IMR-90 (cell line): ENCODE measurements around the gene MAGI1. TPM values are rescaled to one million over a fixed set of nuclear protein-coding genes. Genes with fewer than 3 reads are reported as not detected.

Experiments
- ATAC-seq: fragments of 200-7000 bp; cut with Tn5 transposase; 2 replicates; pipeline ENCODE4 v1.9.1; 2020; ENCODE audit warnings: low read depth, mild to moderate bottlenecking, moderate library complexity
- BruUV-seq: library from RNA; stranded (reverse); fragments of 400-500 nt; replicated peaks from 2 replicates; lab custom pipeline; 2021; lab: Mats Ljungman, UMichigan
- CTCF ChIA-PET: fragments of 300-600 bp; formaldehyde crosslinking; extraction: SDS; loops from one replicate; lab custom pipeline; 2021; ENCODE audit warnings: antibody characterized with exemption; lab: Yijun Ruan, JAX
- POLR2A ChIA-PET: fragments of 300-600 bp; sonication (Branson Sonifier 250); formaldehyde crosslinking; loops from one replicate; lab custom pipeline; 2022; ENCODE audit warnings: antibody characterized with exemption; ENCODE audit not compliant: unreplicated experiment; lab: Charles Lee
- DNase-seq: peaks from one replicate; pipeline ENCODE4 v3.0.0; 2013
- H2AFZ ChIP-seq: replicated peaks from 2 replicates; pipeline ENCODE3; 2013; ENCODE audit warnings: low read length, mild to moderate bottlenecking; ENCODE audit not compliant: poor library complexity
- H2AK5ac ChIP-seq: 2 replicates; pipeline ENCODE4 v1.6.1; 2013; ENCODE audit warnings: low read depth, low read length, inconsistent platforms
- H2AK9ac ChIP-seq: replicated peaks from 2 replicates; pipeline ENCODE3; 2013; ENCODE audit warnings: mild to moderate bottlenecking, low read depth, low read length, moderate library complexity; ENCODE audit not compliant: poor library complexity
- H2BK120ac ChIP-seq: 2 replicates; pipeline ENCODE4 v1.6.1; 2013; ENCODE audit warnings: low read depth, low read length, inconsistent platforms
- H2BK15ac ChIP-seq: 3 replicates; pipeline ENCODE4 v1.6.1; 2013; ENCODE audit warnings: low read depth, low read length, inconsistent platforms
- H2BK20ac ChIP-seq: 2 replicates; pipeline ENCODE4 v1.6.1; 2013; ENCODE audit warnings: low read depth, mild to moderate bottlenecking, inconsistent platforms, low read length, moderate library complexity
- H2BK5ac ChIP-seq: 2 replicates; pipeline ENCODE4 v1.6.1; 2013; ENCODE audit warnings: mild to moderate bottlenecking, low read depth, low read length, inconsistent platforms; ENCODE audit not compliant: poor library complexity, severe bottlenecking
- H3K14ac ChIP-seq: replicated peaks from 2 replicates; pipeline ENCODE4 v1.6.1; 2013; ENCODE audit warnings: low read depth, low read length, inconsistent platforms
- H3K18ac ChIP-seq: 2 replicates; pipeline ENCODE4 v1.6.1; 2013; ENCODE audit warnings: low read depth, low read length, control low read depth
- H3K23ac ChIP-seq: 2 replicates; pipeline ENCODE4 v1.6.1; 2013; ENCODE audit warnings: low read depth, low read length, inconsistent platforms
- H3K27ac ChIP-seq: 2 replicates; pipeline ENCODE4 v1.5.1; 2013; ENCODE audit warnings: mild to moderate bottlenecking, control low read depth, low read length; ENCODE audit not compliant: insufficient read depth
- H3K27me3 ChIP-seq: 2 replicates; pipeline ENCODE4 v1.6.1; 2013; ENCODE audit warnings: low read length; ENCODE audit not compliant: control insufficient read depth, insufficient read depth
- H3K36me3 ChIP-seq: 2 replicates; pipeline ENCODE4 v1.6.1; 2013; ENCODE audit warnings: low read length, mixed read lengths; ENCODE audit not compliant: control insufficient read depth, insufficient read depth
- H3K4ac ChIP-seq: 2 replicates; pipeline ENCODE4 v1.6.1; 2013; ENCODE audit warnings: low read depth, low read length, inconsistent platforms
- H3K4me1 ChIP-seq: 2 replicates; pipeline ENCODE4 v1.6.1; 2013; ENCODE audit warnings: low read length, mixed read lengths; ENCODE audit not compliant: control insufficient read depth, insufficient read depth
- H3K4me2 ChIP-seq: 2 replicates; pipeline ENCODE4 v1.6.1; 2013; ENCODE audit warnings: low read depth, mild to moderate bottlenecking, control low read depth, low read length, moderate library complexity
- H3K4me3 ChIP-seq: 2 replicates; pipeline ENCODE4 v1.5.1; 2013; ENCODE audit warnings: low read depth, mild to moderate bottlenecking, control low read depth, low read length, moderate library complexity; ENCODE audit not compliant: insufficient read depth
- H3K56ac ChIP-seq: 2 replicates; pipeline ENCODE4 v1.6.1; 2013; ENCODE audit warnings: low read length, inconsistent platforms; ENCODE audit not compliant: insufficient read depth; ENCODE audit errors: extremely low read depth
- H3K79me1 ChIP-seq, 2 experiments: 2 replicates each; pipeline ENCODE4 v1.6.1; 2013; ENCODE audit warnings: low read length in 2 of 2, inconsistent platforms in 1 of 2, low read depth in 1 of 2
- H3K9ac ChIP-seq: 2 replicates; pipeline ENCODE4 v1.6.1; 2013; ENCODE audit warnings: low read depth, low read length, control low read depth
- H3K9me1 ChIP-seq: 2 replicates; pipeline ENCODE4 v1.6.1; 2013; ENCODE audit warnings: low read length, inconsistent platforms; ENCODE audit not compliant: insufficient read depth
- H3K9me3 ChIP-seq: 2 replicates; pipeline ENCODE4 v1.6.1; 2013; ENCODE audit warnings: low read length; ENCODE audit not compliant: control insufficient read depth, insufficient read depth
- H4K20me1 ChIP-seq: 2 replicates; pipeline ENCODE4 v1.6.1; 2013; ENCODE audit warnings: low read length, inconsistent platforms; ENCODE audit not compliant: insufficient read depth
- H4K5ac ChIP-seq: 2 replicates; pipeline ENCODE4 v1.6.1; 2013; ENCODE audit warnings: mild to moderate bottlenecking, low read depth, low read length, control low read depth
- H4K8ac ChIP-seq, 2 experiments: 2 replicates each; pipeline ENCODE4 v1.6.1; 2013; ENCODE audit warnings: low read depth in 2 of 2, low read length in 2 of 2, control low read depth in 1 of 2, inconsistent platforms in 1 of 2
- H4K91ac ChIP-seq: 2 replicates; pipeline ENCODE4 v1.6.1; 2013; ENCODE audit warnings: low read depth, low read length, inconsistent platforms; ENCODE audit not compliant: insufficient read depth
- BHLHE40 ChIP-seq: fragments of 150-350 bp; IDR thresholded peaks from 2 replicates; pipeline ENCODE4 v1.6.1; 2016; ENCODE audit warnings: mild to moderate bottlenecking, low read depth, low read length
- CEBPB ChIP-seq: IDR thresholded peaks from 2 replicates; pipeline ENCODE4 v1.6.1; 2012; ENCODE audit warnings: low read depth, low read length, improper control_type of control experiment
- CHD1 ChIP-seq: IDR thresholded peaks from 2 replicates; pipeline ENCODE4 v1.6.1; 2012; ENCODE audit warnings: low read depth, low read length, improper control_type of control experiment
- CTCF ChIP-seq: conservative IDR thresholded peaks from 2 replicates; pipeline ENCODE4 v1.5.1; 2012; ENCODE audit warnings: mild to moderate bottlenecking, low read depth, low read length, improper control_type of control experiment
- MAFK ChIP-seq: IDR thresholded peaks from 2 replicates; pipeline ENCODE4 v1.6.1; 2012; ENCODE audit warnings: low read depth, low read length, improper control_type of control experiment
- MAZ ChIP-seq: IDR thresholded peaks from 2 replicates; pipeline ENCODE4 v1.6.1; 2012; ENCODE audit warnings: low read depth, mild to moderate bottlenecking, low read length, improper control_type of control experiment, moderate library complexity, borderline replicate concordance
- MXI1 ChIP-seq: IDR thresholded peaks from 2 replicates; pipeline ENCODE4 v1.6.1; 2012; ENCODE audit warnings: low read depth, mild to moderate bottlenecking, low read length, moderate library complexity, borderline replicate concordance
- NFE2L2 ChIP-seq: fragments of 150-350 bp; IDR thresholded peaks from 2 replicates; pipeline ENCODE4 v1.6.1; 2016; ENCODE audit warnings: low read depth, mild to moderate bottlenecking, low read length
- RAD21 ChIP-seq: IDR thresholded peaks from 2 replicates; pipeline ENCODE4 v1.6.1; 2012; ENCODE audit warnings: low read length, improper control_type of control experiment
- RCOR1 ChIP-seq: IDR thresholded peaks from 2 replicates; pipeline ENCODE4 v1.6.1; 2012; ENCODE audit warnings: mild to moderate bottlenecking, low read length, improper control_type of control experiment; ENCODE audit not compliant: insufficient replicate concordance
- RFX5 ChIP-seq: IDR thresholded peaks from 2 replicates; pipeline ENCODE4 v1.8.0; 2012; ENCODE audit warnings: low read depth, mild to moderate bottlenecking, low read length, moderate library complexity
- SMC3 ChIP-seq: fragments of 150-350 bp; IDR thresholded peaks from 2 replicates; pipeline ENCODE4 v1.6.1; 2016; ENCODE audit warnings: low read depth, mild to moderate bottlenecking, antibody characterized with exemption, low read length, moderate library complexity
- WGBS, 2 experiments: methylation state at CpG; one replicate each; pipeline versions ENCODE4 v1.1.5 to v1.1.7; 2013; ENCODE audit warnings: missing lambda C conversion rate in 2 of 2; ENCODE audit not compliant: insufficient read length in 1 of 2; ENCODE audit errors: extremely low coverage in 2 of 2; 5-methylcytosine and 5-hydroxymethylcytosine counted together
- dilution Hi-C: fragments of 300-500 bp; cut with HindIII; formaldehyde crosslinking; loops from one replicate; pipeline ENCODE4 v1.14.3; 2018; ENCODE audit warnings: low sequenced_read_pairs; ENCODE audit not compliant: unreplicated experiment
- in situ Hi-C: fragments of 300-500 bp; cut with MboI; formaldehyde crosslinking; loops from 3 replicates; pipeline ENCODE4 v1.14.3; 2019; ENCODE audit warnings: low sequenced_read_pairs, inconsistent platforms, mixed read lengths
- intact Hi-C: fragments of 100-400 bp; cut with micrococcal nuclease; formaldehyde crosslinking; loops from 2 replicates; pipeline ENCODE4 v1.10.0; 2022
- polyA plus RNA-seq, 3 experiments: library from polyadenylated mRNA; depleted of rRNA; stranded (reverse); fragments of >200 nt; gene quantifications; 2 replicates each; pipeline ENCODE4 v1.2.3, GENCODE V29; 2012; ENCODE audit warnings: low replicate concordance in 1 of 3
- total RNA-seq: library from RNA; depleted of rRNA; stranded (reverse); fragments of >200 nt; gene quantifications from 2 replicates; pipeline ENCODE4 v1.2.3, GENCODE V29; 2012
- TF ChIP-seq, protein P1 (sequence below): fragments of 150-350 bp; IDR thresholded peaks from 2 replicates; pipeline ENCODE4 v1.6.1; 2016; ENCODE audit warnings: low read depth, mild to moderate bottlenecking, low read length, moderate library complexity, borderline replicate concordance
- TF ChIP-seq, protein P2 (sequence below): fragments of 150-350 bp; IDR thresholded peaks from 2 replicates; pipeline ENCODE4 v1.6.1; 2017; ENCODE audit warnings: mild to moderate bottlenecking, antibody characterized with exemption, low read length, low read depth

MAGI1 gene
- total and polyA plus RNA-seq, 2 of the 4 experiments (the other 2 are of a cell fraction) = 14.5 to 24.2 TPM

DNA sequence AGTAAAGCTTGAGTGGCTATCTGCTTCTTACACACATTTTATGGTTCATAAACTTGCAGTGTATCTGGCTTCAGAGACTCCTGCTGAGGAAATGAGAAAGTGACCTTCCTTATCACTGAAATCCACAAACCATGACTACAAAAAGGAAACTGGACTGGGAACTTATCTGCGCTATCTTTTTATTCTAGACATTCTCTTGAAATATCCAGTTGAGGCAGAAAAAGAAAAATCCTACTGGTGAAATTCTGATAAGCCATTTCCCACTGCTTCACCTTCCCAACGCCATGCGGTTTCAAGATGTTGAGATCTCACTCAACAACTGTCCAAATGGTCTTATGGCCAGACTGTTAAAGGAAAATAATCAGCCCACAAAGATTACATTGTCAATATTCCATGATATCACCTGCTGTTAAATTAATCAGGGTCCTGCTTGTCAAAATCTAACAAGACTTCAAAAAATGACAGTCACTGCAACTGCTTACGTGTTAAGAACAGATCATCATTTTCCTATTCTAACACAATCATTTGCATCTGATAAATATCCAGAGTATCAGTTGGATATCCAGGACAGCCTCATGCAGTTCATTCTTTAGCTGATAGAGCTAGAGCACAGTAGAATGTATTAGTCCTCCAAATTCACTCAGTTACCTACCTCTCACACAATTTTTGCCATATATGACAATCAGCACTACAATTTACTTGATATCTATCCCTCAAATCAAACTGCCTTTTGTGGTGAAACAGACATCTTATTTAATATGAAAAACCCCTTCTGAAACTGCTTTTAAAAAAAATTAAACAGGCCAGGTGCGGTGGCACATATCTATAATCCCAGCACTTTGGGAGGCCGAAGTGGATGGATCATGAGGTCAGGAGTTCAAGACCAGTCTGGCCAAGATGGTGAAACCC is 538.1 kb downstream of the MAGI1 start:
- H3K36me3 ChIP-seq = no peaks in the 10 kb centered on the region
- no peaks in the 10 kb centered on the region for H3K27me3 ChIP-seq
- no peak overlapping the region for H3K4ac ChIP-seq
- H2BK20ac ChIP-seq = no peak overlapping the region
- no peak overlapping the region for H3K23ac ChIP-seq
- no peak overlapping the region for H3K4me2 ChIP-seq
- no peak overlapping the region for H3K56ac ChIP-seq
- H3K79me1 ChIP-seq = peaks cover 15 to 17% of the 10 kb centered on the region in 2 experiments
- H3K9me3 ChIP-seq = no peaks in the 10 kb centered on the region
- no peak overlapping the region for H2AFZ ChIP-seq
- no peak overlapping the region for H4K8ac ChIP-seq
- no peaks in the 10 kb centered on the region; the same call in 1 of the 2 replicates for H3K9me1 ChIP-seq
- H2BK5ac ChIP-seq = no peak overlapping the region
- H3K4me1 ChIP-seq = no peaks in the 10 kb centered on the region
- intact Hi-C loops = no loop called here
- DNase-seq (no peak), ATAC-seq (no peak)
- no peak overlapping the region for H2AK5ac ChIP-seq
- H2BK15ac ChIP-seq = no peak overlapping the region
- H3K9ac ChIP-seq = no peak overlapping the region
- H4K20me1 ChIP-seq = no peaks in the 10 kb centered on the region
- no peak overlapping the region for H3K14ac ChIP-seq
- no peak overlapping the region for H2BK120ac ChIP-seq
- H3K4me3 ChIP-seq = no peak overlapping the region
- in situ Hi-C loops = no loop called here
- WGBS, 2 experiments = 92% methylated on average over 2 of the region's 6 CpGs; no CpG with 5 or more reads in 1 of the 2 experiments
- H2AK9ac ChIP-seq = no peak overlapping the region
- no peak overlapping the region for H3K27ac ChIP-seq
- no peak overlapping the region for H4K91ac ChIP-seq
- no peak overlapping the region for H4K5ac ChIP-seq
- ChIA-PET CTCF (no interaction called here), POLR2A (no interaction called here)
- H3K18ac ChIP-seq = no peak overlapping the region
- no TSS peak for BruUV-seq
- dilution Hi-C loops = no loop called here
- no peak for TF ChIP-seq CHD1
- no peak for TF ChIP-seq CTCF
- no peak for TF ChIP-seq BHLHE40
- no peak for TF ChIP-seq RFX5
- TF ChIP-seq MXI1 = no peak
- TF ChIP-seq, protein P1, sequence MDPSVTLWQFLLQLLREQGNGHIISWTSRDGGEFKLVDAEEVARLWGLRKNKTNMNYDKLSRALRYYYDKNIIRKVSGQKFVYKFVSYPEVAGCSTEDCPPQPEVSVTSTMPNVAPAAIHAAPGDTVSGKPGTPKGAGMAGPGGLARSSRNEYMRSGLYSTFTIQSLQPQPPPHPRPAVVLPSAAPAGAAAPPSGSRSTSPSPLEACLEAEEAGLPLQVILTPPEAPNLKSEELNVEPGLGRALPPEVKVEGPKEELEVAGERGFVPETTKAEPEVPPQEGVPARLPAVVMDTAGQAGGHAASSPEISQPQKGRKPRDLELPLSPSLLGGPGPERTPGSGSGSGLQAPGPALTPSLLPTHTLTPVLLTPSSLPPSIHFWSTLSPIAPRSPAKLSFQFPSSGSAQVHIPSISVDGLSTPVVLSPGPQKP = no peak
- no peak for TF ChIP-seq RCOR1
- TF ChIP-seq SMC3 = no peak
- no peak for TF ChIP-seq NFE2L2
- no peak for TF ChIP-seq MAZ
- TF ChIP-seq MAFK = no peak
- TF ChIP-seq, protein P2, sequence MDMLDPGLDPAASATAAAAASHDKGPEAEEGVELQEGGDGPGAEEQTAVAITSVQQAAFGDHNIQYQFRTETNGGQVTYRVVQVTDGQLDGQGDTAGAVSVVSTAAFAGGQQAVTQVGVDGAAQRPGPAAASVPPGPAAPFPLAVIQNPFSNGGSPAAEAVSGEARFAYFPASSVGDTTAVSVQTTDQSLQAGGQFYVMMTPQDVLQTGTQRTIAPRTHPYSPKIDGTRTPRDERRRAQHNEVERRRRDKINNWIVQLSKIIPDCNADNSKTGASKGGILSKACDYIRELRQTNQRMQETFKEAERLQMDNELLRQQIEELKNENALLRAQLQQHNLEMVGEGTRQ = no peak
- TF ChIP-seq RAD21 = no peak
- TF ChIP-seq CEBPB = no peak
